ENCODE results near the gene JAML. TPM values are rescaled to one million over a fixed set of nuclear protein-coding genes. Genes with fewer than 3 reads are reported as not detected.

JAML gene
- total and polyA plus RNA-seq, 9 of the 15 experiments (the other 6 are each of a cell fraction or from before 2014, with no cell fraction given), result 0.05 to 0.32 (median 0.22) TPM; not detected in 4

DNA sequence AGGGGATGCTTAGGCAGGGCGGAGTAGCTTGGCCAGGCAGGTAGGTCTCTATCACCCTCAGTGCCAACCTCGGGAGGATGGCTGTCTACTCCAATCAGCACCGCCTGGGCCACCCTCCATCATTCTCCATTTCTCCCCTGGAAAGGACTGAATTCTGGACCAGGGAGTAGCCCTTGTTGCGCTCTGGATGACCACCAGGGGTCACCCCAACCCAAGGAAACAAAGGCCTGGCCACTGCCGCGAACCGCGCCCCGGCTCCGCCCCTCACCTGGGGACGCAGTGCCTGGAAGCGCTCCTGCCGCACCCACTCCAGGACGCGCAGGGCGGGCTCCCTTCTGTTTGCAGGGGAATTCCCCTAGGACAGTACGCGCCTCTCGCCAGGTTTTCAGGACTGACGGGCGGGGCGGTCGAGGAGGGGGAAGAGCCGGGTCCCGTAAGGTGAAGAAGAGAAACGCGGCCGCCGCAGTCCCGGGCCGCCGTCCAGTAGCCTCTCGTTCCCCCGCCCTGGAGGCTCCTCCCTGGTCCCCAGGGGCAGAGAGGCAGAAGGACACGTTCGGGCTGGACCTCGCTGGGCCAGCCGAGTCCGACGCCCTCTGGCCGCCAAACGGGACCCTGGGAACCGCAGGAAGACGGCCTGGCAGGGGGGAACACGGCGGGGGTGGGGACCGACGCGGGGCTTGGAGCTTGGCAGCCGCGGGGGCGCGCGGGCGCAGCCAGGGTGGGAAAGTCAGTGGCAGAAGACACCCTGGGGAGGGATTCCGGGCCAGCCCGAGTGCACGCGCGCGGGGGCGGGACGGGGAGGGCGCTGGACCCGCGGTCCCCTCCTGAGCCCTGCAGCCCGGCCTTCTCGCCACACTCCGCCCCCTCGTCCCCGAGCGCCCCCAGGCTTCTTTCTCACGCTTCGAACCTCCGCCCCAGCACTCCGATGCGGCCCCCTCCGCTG is 79.3 kb downstream of the JAML start (continued):
- TF ChIP-seq, protein P1, sequence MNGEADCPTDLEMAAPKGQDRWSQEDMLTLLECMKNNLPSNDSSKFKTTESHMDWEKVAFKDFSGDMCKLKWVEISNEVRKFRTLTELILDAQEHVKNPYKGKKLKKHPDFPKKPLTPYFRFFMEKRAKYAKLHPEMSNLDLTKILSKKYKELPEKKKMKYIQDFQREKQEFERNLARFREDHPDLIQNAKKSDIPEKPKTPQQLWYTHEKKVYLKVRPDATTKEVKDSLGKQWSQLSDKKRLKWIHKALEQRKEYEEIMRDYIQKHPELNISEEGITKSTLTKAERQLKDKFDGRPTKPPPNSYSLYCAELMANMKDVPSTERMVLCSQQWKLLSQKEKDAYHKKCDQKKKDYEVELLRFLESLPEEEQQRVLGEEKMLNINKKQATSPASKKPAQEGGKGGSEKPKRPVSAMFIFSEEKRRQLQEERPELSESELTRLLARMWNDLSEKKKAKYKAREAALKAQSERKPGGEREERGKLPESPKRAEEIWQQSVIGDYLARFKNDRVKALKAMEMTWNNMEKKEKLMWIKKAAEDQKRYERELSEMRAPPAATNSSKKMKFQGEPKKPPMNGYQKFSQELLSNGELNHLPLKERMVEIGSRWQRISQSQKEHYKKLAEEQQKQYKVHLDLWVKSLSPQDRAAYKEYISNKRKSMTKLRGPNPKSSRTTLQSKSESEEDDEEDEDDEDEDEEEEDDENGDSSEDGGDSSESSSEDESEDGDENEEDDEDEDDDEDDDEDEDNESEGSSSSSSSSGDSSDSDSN (IDR thresholded peaks at IDR 0.05; ENCODE audit: borderline replicate concordance in 1 of 2, low read depth in 2 of 2, low read length in 2 of 2), result 0 out of 4 replicates have a peak, but pooled peaks of 1 of the 2 experiments have one; percentile 35
- no peak for TF ChIP-seq ZNF408 (CRISPR knock-in tag; IDR thresholded peaks at IDR 0.05; ENCODE audit: low read depth)
- no peak for TF ChIP-seq RFX5 (IDR thresholded peaks at IDR 0.05; ENCODE audit: low read depth, low read length)
- no peak for TF ChIP-seq JUND (IDR thresholded peaks at IDR 0.05; ENCODE audit: borderline replicate concordance, low read depth, low read length)
- TF ChIP-seq JUND (tag; IDR thresholded peaks at IDR 0.05; ENCODE audit: borderline replicate concordance, low read depth, low read length), result no peak
- TF ChIP-seq, protein P2, sequence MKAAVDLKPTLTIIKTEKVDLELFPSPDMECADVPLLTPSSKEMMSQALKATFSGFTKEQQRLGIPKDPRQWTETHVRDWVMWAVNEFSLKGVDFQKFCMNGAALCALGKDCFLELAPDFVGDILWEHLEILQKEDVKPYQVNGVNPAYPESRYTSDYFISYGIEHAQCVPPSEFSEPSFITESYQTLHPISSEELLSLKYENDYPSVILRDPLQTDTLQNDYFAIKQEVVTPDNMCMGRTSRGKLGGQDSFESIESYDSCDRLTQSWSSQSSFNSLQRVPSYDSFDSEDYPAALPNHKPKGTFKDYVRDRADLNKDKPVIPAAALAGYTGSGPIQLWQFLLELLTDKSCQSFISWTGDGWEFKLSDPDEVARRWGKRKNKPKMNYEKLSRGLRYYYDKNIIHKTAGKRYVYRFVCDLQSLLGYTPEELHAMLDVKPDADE (conservative IDR thresholded peaks at IDR 0.05; ENCODE audit: control insufficient read depth, low read depth, low read length), result no peak
- TF ChIP-seq KLF13 (tag; IDR thresholded peaks at IDR 0.05; ENCODE audit: borderline replicate concordance, low read depth), result peak; percentile 73; the same call in 1 of the 2 replicates
- 0 out of 4 replicates have a peak, but pooled peaks of 1 of the 2 experiments have one; percentile 12 for TF ChIP-seq HDAC1 (IDR thresholded peaks at IDR 0.05)
- no peak for TF ChIP-seq ZNF444 (CRISPR knock-in tag; IDR thresholded peaks at IDR 0.05)
- TF ChIP-seq HDAC3 (IDR thresholded peaks at IDR 0.05; ENCODE audit: borderline replicate concordance, partially characterized antibody), result no peak
- no peak for TF ChIP-seq KHSRP (IDR thresholded peaks at IDR 0.05)
- TF ChIP-seq MCM5 (IDR thresholded peaks at IDR 0.05; ENCODE audit: low read depth), result no peak
- TF ChIP-seq CBX5 (IDR thresholded peaks at IDR 0.05; ENCODE audit: borderline replicate concordance, low read depth), result no peak
- TF ChIP-seq, protein P3, sequence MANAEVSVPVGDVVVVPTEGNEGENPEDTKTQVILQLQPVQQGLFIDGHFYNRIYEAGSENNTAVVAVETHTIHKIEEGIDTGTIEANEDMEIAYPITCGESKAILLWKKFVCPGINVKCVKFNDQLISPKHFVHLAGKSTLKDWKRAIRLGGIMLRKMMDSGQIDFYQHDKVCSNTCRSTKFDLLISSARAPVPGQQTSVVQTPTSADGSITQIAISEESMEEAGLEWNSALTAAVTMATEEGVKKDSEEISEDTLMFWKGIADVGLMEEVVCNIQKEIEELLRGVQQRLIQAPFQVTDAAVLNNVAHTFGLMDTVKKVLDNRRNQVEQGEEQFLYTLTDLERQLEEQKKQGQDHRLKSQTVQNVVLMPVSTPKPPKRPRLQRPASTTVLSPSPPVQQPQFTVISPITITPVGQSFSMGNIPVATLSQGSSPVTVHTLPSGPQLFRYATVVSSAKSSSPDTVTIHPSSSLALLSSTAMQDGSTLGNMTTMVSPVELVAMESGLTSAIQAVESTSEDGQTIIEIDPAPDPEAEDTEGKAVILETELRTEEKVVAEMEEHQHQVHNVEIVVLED (CRISPR knock-in tag; IDR thresholded peaks at IDR 0.05), result no peak
- TF ChIP-seq TBL1XR1 (IDR thresholded peaks at IDR 0.05; ENCODE audit: low read length in 2 of 2), result no peak
- TF ChIP-seq, protein P4, sequence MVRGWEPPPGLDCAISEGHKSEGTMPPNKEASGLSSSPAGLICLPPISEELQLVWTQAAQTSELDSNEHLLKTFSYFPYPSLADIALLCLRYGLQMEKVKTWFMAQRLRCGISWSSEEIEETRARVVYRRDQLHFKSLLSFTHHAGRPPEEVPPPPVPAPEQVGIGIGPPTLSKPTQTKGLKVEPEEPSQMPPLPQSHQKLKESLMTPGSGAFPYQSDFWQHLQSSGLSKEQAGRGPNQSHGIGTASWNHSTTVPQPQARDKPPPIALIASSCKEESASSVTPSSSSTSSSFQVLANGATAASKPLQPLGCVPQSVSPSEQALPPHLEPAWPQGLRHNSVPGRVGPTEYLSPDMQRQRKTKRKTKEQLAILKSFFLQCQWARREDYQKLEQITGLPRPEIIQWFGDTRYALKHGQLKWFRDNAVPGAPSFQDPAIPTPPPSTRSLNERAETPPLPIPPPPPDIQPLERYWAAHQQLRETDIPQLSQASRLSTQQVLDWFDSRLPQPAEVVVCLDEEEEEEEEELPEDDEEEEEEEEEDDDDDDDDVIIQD (CRISPR knock-in tag; IDR thresholded peaks at IDR 0.05), result no peak
- peak; percentile 51; the same call in 1 of the 2 replicates for TF ChIP-seq NFIC (IDR thresholded peaks at IDR 0.05)
- TF ChIP-seq SMAD2 (IDR thresholded peaks at IDR 0.05; ENCODE audit: low read depth, low read length), result no peak
- TF ChIP-seq FUS (optimal IDR thresholded peaks at IDR 0.05; ENCODE audit: low read depth, low read length), result no peak
- no peak for TF ChIP-seq OTX1 (CRISPR knock-in tag; IDR thresholded peaks at IDR 0.05)
- no peak for TF ChIP-seq PCBP2 (IDR thresholded peaks at IDR 0.05; ENCODE audit: low read depth, low read length, poor library complexity, severe bottlenecking)
